Stimulated activated CD4-positive, alpha-beta T cell treated with anti-CD3 and anti-CD28 coated beads, Interleukin-2, amount 100 ng/mL, for 48 hours (primary cell): ENCODE measurements around the gene CNOT11.
"Not testable (repeated sequence)": the region's sequence is repeated elsewhere in the genome, so short reads cannot be mapped to it uniquely, and the experiment has no call there.

Experiments used
- DNase-seq, 2 donors: peaks; one replicate each; pipeline ENCODE4 v3.0.0-alpha.2; 2020

The CNOT11 gene

DNA sequence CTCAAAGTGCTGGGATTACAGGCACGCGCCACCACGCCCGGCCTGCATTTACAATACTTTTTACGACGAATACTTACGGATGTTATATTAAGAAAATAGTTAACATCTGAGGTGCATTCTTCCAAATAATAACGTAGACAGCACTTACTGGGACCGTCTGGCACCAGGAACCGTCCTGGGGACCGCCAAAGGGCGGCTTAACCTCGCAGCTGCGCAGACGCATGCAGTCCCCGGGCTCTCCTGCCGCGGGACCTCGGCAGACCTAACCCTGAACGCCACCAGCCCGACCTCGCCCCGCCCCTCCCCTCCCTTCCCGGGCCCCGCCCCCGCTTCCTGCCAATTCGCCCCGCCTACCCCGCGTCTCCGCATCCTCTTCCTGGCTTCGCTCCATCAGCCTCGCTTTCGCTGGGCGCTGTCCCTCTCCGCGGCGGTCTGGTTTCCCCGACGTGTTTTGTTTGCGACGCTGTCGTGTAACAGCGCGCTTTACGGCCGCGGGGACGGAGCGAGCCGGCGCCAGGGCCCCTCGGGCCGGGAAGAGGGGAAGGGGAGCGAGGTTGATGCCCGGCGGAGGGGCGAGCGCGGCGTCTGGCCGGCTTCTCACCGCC, at the start of gene CNOT11:
CNOT11 (plus strand) TSS at position 479 of the 605 bp plus-strand sequence; CDS start at position 558, 79 bp downstream.
- peak; percentile 99 for DNase-seq

GRCh38 chr2:101204400-101205115, 48.1 kb upstream of the CNOT11 start:
- DNase-seq = no peak

GRCh38 chr2:101205521-101206479, 46.9 kb upstream of the CNOT11 start:
- peak; percentile 23 to 34 for DNase-seq

GRCh38 chr2:101208830-101209229, 43.9 kb upstream of the CNOT11 start:
- no peak for DNase-seq

GRCh38 chr2:101219246-101219645, 33.4 kb upstream of the CNOT11 start:
- DNase-seq = no peak

- not testable (repeated sequence) for DNase-seq
Observed at GRCh38 chr2:101220091-101220490, 32.6 kb upstream of the CNOT11 start.

DNA sequence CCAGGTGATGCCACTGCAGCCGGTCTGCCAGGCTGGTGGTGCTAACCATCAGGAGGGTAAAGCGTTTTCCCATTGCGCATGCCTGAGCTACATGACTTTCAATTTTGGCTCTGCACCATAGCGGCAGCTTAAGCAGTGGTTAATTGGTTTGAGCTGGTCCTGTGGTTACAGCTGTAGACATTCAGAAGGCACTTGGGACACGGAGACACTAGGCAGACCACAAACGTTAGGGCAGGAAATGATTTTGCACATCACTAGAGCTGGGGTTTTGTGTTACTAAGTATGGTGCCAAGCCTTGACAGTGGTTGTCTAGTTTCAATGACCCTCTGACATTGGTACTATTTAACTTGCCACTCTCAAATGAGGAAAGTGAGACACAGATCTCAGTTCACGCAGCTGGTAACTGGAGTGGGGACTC, 28.9 kb upstream of the CNOT11 start:
- DNase-seq = peak in 1 of 2 donors; percentile 9

GRCh38 chr2:101230541-101231001, 22.1 kb upstream of the CNOT11 start:
- no peak for DNase-seq

- DNase-seq = no peak
Observed at GRCh38 chr2:101231240-101231639, 21.4 kb upstream of the CNOT11 start.

GRCh38 chr2:101231937-101232730, 20.6 kb upstream of the CNOT11 start:
- no peak for DNase-seq

GRCh38 chr2:101232770-101233169, 19.9 kb upstream of the CNOT11 start:
- DNase-seq = no peak

DNA sequence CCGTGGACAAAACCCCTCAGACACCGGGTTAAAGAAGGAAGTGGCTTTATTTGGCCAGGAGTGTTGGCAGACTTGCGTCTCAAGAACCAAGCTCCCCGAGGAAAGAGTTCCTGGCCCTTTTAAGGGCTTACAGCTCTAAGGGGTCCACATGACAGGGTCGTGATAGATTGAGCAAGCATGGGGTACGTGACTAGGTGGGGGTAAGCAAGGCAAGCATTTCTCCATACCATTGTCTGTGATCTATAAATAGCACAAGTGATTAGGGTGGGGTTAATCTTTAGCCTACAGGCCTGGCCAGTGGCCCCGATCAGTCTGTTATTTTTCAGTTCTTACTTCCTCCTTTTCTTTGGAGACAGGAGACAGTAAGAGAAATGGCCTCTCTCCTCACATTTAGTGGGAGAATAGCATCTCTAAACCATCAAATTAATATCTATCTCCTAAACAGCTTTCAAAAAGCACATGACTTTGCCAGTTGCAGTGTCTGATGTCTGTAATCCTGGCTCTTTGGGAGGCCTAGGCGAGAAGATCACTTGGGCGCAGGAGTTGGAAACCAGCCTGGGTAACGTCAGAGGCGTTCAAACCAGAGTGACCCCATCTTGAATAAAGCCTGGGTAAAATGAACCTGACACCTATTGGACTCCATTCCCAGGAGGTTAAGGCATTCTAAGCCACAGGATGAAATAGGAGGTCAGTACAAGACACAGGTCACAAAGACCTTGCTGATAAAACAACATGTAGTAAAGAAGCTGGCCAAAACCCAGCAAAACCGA, 18.3 kb upstream of the CNOT11 start:
- DNase-seq = no peak

GRCh38 chr2:101235956-101236355, 16.7 kb upstream of the CNOT11 start:
- DNase-seq = not testable (repeated sequence)

DNA sequence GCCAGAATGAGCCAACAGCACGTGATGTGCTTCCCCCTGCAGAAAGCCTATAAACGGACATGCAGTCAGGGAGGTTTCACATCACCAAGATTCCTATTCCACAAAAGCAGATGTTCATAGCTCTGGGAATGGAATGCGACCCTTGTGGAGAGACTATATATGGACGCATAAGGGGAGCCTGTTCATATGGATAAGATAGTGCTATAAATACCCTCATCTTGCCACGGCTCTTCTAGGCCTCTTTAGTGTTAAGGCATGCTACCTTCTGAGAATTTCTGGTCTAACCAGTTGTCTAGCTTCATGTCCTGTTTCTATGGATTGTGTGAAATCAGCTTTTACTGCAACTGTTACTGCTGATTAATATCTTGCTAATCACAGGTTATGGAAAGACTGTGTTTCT, 14.7 kb upstream of the CNOT11 start:
- not testable (repeated sequence) for DNase-seq

GRCh38 chr2:101238930-101239759, 13.5 kb upstream of the CNOT11 start:
- DNase-seq = no peak

GRCh38 chr2:101239760-101240118, 12.9 kb upstream of the CNOT11 start:
- not testable (repeated sequence) for DNase-seq

DNA sequence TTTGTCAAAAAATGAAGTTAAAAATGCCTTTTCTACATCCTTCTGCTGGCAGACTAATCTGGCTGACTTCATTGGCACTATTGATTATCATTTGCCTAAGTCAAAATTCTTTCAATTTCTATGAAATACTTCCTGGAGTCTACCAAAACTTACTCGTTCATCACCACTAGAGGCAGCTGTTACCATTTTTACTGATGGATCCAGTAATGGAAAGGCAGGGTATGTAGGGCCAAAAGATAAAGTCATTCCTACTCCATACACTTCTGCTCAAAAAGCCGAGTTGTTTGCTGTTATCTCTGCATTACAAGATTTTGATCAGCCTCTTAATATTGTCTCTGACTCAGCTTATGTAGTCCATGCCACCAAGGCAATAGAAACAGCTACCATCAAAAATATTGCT, 12.0 kb upstream of the CNOT11 start:
- DNase-seq = not testable (repeated sequence)

GRCh38 chr2:101241158-101241557, 11.5 kb upstream of the CNOT11 start:
- DNase-seq = no peak

DNA sequence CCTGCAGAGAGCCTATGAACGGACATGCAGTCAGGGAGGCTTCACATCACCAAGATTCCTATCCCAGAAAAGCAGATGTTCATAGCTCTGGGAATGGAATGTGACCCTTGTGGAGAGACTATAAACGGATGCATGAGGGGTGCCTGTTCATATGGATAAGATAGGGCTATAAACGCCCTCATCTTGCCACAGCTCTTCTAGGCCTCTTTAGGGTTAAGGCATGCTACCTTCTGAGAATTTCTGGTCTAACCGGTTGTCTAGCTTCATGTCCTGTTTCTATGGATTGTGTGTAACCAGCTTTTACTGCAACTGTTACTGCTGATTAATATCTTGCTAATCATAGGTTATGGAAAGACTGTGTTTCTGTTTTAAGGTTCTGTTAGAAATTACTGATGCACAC, 8.3 kb upstream of the CNOT11 start:
- DNase-seq = not testable (repeated sequence)

DNA sequence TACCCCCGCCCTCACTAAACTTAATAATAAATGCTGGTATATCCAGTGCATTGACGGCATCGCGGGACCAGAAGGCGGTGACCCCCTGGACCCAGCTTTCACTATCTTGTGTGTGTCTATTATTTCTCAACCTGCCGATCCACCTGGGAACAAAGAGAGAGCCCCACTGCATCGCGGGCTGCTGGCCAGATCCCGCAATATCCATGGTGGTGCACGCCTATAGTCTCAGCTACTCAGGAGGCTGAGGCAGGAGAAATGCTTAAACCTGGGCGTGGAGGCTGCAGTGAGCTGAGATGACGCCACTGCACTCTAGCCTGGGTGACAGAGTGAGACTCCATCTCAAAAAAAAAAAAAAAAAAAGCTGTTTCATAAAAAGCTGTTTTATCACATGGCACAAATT, 7.8 kb upstream of the CNOT11 start:
- DNase-seq = not testable (repeated sequence)

DNA sequence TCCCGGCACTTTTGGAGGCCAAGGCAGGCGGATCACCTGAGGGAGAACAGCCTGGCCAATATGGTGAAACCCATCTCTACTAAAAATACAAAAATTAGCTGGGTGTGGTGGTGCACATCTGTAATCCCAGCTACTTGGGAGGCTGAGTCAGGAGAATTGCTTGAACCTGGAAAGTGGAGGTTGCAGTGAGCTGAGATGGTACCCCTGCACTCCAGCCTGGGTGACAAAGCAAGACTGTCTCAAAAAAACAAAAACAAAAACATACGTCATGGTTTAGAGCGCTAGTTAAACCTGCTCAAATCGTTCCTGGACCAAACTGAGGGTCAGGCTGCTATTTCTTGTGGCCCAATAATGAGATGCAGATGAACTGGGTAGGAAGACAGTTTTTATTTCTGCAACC, 7.2 kb upstream of the CNOT11 start:
- not testable (repeated sequence) for DNase-seq
